Astrocyte of the cerebellum (primary cell): ENCODE data around the gene FAF2.
"Not testable (repeated sequence)": the region's sequence is repeated elsewhere in the genome, so short reads cannot be mapped to it uniquely, and the experiment has no call there.

ENCODE experiments used
- DNase-seq: peaks from one replicate; pipeline ENCODE4 v3.0.0-alpha.2; 2011; ENCODE audit warnings: low read depth
- H3K4me3 ChIP-seq: 2 replicates; pipeline ENCODE4 v1.5.1; 2011; ENCODE audit warnings: mild to moderate bottlenecking, low read depth, low read length, moderate library complexity
- in situ Hi-C: cut with HindIII; loops from 2 replicates; pipeline ENCODE4 v1.10.0; 2017; ENCODE audit warnings: low sequenced_read_pairs
- TF ChIP-seq, protein P1 (sequence below): IDR thresholded peaks from 2 replicates; pipeline ENCODE4 v1.5.1; 2012; ENCODE audit warnings: low read length, low read depth, moderate library complexity, mild to moderate bottlenecking; ENCODE audit errors: missing control alignments

The FAF2 gene

DNA sequence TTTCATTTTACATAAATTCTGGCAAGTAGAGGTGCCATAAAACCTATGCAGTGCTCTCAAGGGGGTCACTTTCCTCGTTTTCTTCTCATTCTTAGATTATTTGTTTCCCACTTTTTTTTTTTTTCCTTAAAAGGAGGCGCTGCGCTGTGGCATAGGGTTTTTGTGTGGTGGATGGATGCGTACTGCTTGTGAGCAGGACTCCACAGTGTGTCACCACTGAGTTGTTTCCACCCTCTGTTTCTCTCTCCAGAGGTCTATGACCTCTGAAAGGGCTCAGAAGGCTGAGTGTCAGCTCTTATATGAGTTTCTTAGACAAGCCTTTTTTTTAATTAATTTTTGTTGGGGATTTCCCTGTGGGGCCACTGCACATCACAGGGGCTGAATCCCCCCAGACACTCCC is 18.2 kb upstream of the FAF2 start:
- no peak overlapping the region for H3K4me3 ChIP-seq
- in situ Hi-C loops: no loop called here
- TF ChIP-seq, protein P1, sequence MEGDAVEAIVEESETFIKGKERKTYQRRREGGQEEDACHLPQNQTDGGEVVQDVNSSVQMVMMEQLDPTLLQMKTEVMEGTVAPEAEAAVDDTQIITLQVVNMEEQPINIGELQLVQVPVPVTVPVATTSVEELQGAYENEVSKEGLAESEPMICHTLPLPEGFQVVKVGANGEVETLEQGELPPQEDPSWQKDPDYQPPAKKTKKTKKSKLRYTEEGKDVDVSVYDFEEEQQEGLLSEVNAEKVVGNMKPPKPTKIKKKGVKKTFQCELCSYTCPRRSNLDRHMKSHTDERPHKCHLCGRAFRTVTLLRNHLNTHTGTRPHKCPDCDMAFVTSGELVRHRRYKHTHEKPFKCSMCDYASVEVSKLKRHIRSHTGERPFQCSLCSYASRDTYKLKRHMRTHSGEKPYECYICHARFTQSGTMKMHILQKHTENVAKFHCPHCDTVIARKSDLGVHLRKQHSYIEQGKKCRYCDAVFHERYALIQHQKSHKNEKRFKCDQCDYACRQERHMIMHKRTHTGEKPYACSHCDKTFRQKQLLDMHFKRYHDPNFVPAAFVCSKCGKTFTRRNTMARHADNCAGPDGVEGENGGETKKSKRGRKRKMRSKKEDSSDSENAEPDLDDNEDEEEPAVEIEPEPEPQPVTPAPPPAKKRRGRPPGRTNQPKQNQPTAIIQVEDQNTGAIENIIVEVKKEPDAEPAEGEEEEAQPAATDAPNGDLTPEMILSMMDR: no peak
- no peak for DNase-seq

DNA sequence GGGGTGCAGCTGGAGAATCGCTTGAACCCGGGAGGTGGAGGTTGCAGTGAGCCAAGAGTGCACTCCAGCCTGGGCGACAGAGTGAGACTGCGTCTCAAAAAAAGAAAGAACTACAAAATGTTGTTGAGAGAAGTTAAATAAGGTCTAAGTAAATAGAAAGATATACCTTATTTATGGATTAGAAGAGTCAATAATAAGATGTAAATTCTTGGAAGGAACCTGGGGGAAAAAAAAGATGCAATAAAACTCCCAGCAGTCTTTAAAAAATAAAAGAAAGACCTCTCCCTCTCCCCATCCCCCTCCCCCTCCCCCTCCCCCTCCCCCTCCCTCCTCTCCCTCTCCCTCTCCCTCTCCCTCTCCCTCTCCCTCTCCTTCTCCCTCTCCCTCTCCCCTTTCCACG is 15.5 kb upstream of the FAF2 start:
- TF ChIP-seq, protein P1: no peak
- in situ Hi-C loops: no loop called here
- H3K4me3 ChIP-seq: no peak overlapping the region
- DNase-seq: no peak

DNA sequence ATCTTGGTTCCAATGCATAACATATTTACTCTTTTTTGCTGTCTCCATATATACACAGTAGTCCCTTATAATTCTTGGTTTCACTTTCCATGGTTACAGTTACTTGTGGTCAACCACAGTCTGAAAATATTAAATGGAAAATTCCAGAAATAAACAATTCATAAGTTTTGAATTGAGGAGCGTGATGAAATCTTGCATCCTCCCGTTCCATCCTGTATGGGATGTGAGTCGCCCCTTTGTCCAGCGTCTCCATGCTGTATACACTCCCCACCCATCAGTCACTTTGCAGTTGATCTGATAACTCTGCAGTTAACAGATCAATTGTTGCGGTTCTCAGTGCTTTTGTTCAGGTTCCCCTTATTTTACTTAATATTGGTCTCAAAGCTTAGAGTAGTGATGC is 11.5 kb upstream of the FAF2 start:
- DNase-seq: no peak
- in situ Hi-C loops: no loop called here
- no peak overlapping the region for H3K4me3 ChIP-seq
- TF ChIP-seq, protein P1: no peak

DNA sequence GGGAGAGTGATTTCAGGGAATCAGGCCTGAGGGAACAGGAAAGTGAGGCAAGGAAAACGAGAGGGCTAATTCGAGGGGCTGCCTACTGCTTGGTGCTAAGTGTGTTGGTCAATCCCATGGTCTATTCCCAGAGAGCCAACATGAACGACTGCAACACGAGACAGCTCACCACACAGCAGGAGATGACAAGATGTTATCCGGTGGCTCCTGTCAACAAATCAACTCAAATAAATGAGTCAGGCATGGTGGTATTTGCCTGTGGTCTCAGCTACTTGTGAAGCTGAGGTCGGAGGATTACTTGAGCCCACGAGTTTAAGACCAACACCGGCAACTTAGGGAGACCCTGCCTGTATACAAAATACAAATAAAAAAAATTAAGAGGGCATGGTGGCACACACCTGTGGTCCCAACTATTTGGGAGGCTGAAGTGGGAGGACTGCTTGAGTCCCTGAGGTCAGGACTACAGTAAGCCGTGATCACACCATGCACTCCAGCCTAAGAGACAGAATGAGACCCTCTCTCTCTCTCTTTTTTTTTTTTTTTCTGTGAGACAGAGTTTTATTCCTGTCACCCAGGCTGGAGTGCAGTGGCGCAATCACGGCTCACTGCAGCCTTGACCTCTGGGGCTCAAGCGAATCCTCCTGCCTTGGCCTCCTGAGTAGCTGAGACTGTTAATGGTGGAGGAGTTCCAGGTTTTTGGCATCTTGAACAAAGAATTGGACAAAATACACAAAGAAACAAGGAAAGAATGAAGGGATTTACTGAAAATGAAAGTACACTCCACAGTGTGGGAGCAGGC is 9.0 kb upstream of the FAF2 start:
- peak; percentile 43 for DNase-seq
- TF ChIP-seq, protein P1: no peak
- no peak overlapping the region for H3K4me3 ChIP-seq
- in situ Hi-C loops: no loop called here

DNA sequence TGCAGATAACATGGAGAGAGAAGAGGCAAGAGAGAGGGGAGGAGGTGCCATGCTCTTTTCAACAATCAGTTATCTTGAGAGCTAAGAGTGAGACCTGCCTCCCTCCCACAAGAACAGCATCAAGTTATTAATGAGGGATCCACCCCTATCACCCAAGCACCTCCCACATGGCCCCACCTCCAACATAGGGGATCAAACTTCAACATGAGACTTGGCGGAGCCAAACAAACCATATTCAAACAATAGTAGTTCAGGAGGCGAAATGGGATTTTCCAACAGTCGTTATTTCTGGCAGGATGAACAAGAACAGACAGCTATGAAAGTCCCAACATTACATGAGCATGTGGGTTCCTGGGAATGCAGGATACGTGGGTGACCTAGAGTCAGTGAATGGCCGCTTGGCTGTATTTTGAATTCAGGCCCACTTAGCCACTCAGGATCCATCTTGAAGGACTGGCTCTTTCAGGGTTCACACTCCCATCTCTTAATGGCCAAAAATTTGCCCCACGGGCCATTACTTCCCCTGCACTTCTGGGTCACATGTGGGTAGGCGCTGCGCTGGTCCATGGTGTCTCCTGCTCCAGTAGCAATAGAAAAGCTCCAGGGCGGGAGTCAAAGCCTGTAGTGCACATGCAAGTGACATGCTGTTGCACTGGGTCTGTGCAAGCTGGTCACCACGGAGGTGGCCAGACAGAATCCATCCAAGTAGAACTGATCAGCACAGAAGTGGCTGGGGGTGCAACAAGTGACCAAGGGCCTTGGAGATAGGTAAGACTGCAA is 7.1 kb upstream of the FAF2 start:
- TF ChIP-seq, protein P1: no peak
- no peak for DNase-seq
- H3K4me3 ChIP-seq: no peak overlapping the region
- in situ Hi-C loops: no loop called here

DNA sequence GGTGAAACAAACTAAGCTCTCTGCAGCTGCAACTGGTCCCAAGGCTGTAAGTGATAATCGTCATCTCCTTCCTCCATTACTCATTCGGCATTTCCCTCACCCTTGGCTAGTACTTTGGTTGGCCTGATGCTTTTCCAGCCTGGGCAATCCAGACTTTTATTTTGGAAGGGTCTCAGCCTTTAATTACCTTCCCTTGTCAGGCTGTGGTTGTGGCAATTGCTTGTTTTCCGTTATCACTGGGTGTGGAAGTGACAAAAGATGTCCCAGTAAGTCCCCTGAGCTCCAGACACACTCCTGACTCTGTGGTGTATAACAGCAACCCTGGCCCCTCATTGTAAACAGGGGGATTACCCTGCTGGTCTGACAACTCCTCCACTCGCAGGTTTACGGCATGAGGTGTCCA is 6.3 kb upstream of the FAF2 start:
- TF ChIP-seq, protein P1: no peak
- in situ Hi-C loops: no loop called here
- no peak overlapping the region for H3K4me3 ChIP-seq
- no peak for DNase-seq

DNA sequence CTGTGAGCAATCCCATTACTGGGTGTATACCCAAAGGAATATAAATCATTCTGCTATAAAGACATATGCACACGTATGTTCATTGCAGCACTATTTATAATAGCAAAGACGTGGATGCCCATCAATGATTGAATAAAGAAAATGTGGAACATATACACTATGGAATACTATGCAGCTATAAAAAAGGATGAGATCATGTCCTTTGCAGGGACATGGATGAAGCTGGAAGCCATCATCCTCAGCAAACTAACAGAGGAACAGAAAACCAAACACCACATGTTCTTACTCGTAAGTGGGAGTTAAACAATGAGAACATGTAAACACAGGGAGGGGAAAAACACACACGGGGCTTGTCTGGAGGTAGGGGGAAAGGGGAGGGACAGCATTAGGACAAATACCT is 5.3 kb upstream of the FAF2 start:
- DNase-seq, H3K4me3 ChIP-seq, in situ Hi-C loops: not testable (repeated sequence)
